OCI-LY3 (cell line): ENCODE data around the gene KDM1A.

Source experiments
- CTCF ChIP-seq: fragments of 200-600, 300-600 bp; sonication (generic); IDR thresholded peaks from 2 replicates; pipeline ENCODE4 v1.5.1; 2014; ENCODE audit warnings: antibody characterized with exemption, low read length, low read depth
- EZH2phosphoT487 ChIP-seq: fragments of 200-600 bp; shearing (Covaris generic); IDR thresholded peaks from 2 replicates; pipeline ENCODE4 v1.6.1; 2018; ENCODE audit warnings: antibody characterized with exemption, mixed run types, low read depth

- no peak for TF ChIP-seq CTCF
- no peak for TF ChIP-seq EZH2phosphoT487
These were observed 99.9 kb downstream of the KDM1A start for GRCh38 chr1:23118957-23119792.
